ENCODE data around the gene ANKS1A. TPM values are rescaled to one million over a fixed set of nuclear protein-coding genes. Genes with fewer than 3 reads are reported as not detected.
A peak's percentile ranks its signal among the peaks of the same experiment; 100 is the strongest.

ANKS1A gene
- polyA plus RNA-seq, 1 of the 3 experiments (the other 2 are of a cell fraction), result 7.6 TPM

GRCh38 chr6:35014341-35014740 is 125.3 kb downstream of the ANKS1A start:
- H3K4me3 ChIP-seq (ENCODE audit: low read depth in 2 of 2, low read length in 1 of 2), result no peak overlapping the region
- no peak overlapping the region for H3K9ac ChIP-seq
- ChIA-PET POLR2A (no interaction called here), CTCF (interaction anchor here (1.0 to 1.7 kb wide), 3 partner anchors 10 to 125 kb away, joined by 3 to 5 read pairs (median 4); no protein-coding TSS in a partner anchor)
- H2AFZ ChIP-seq (ENCODE audit: low read depth), result no peak overlapping the region
- peaks cover 0 to 24% of the 10 kb centered on the region in 2 experiments; a peak in 2 of 4 replicates for H3K4me1 ChIP-seq (ENCODE audit: control insufficient read depth in 1 of 2, insufficient read depth in 2 of 2, low read depth in 1 of 2, low read length in 1 of 2)
- TF ChIP-seq MEF2A (IDR thresholded peaks at IDR 0.05; ENCODE audit: borderline replicate concordance, low read depth), result no peak
- TF ChIP-seq USF1 (IDR thresholded peaks at IDR 0.05; ENCODE audit: borderline replicate concordance, low read depth), result no peak
- no peak for TF ChIP-seq FOXM1 (IDR thresholded peaks at IDR 0.05; ENCODE audit: low read depth)
- TF ChIP-seq RCOR1 (IDR thresholded peaks at IDR 0.05; ENCODE audit: low read length), result no peak
- no peak for TF ChIP-seq EP300 (IDR thresholded peaks at IDR 0.05; ENCODE audit: borderline replicate concordance in 1 of 2, low read depth in 1 of 2, low read length in 1 of 2)
- TF ChIP-seq RAD21 (IDR thresholded peaks at IDR 0.05; ENCODE audit: low read length), result no peak
- no peak for TF ChIP-seq TAF1 (IDR thresholded peaks at IDR 0.05; ENCODE audit: borderline replicate concordance, low read depth, low read length)
- no peak for TF ChIP-seq TCF12 (IDR thresholded peaks at IDR 0.05)
- TF ChIP-seq GATA2 (CRISPR knock-in tag; IDR thresholded peaks at IDR 0.05), result no peak
- TF ChIP-seq IRF3 (IDR thresholded peaks at IDR 0.05; ENCODE audit: low read depth, low read length), result no peak
- no peak for TF ChIP-seq GABPA (IDR thresholded peaks at IDR 0.05; ENCODE audit: low read depth)
- no peaks in the 10 kb centered on the region for H3K27me3 ChIP-seq (ENCODE audit: insufficient read depth)
- H3K4me2 ChIP-seq, result no peak overlapping the region
- no peaks in the 10 kb centered on the region for H3K79me2 ChIP-seq (ENCODE audit: insufficient read depth)
- H3K9me2 ChIP-seq, result no peaks in the 10 kb centered on the region
- H3K27ac ChIP-seq (ENCODE audit: low read depth in 2 of 2, low read length in 1 of 2), result peak overlapping the region in 1 of 2 experiments; percentile 36; a peak in 2 of 4 replicates
- no peaks in the 10 kb centered on the region for H4K20me1 ChIP-seq (ENCODE audit: insufficient read depth)
- H3F3A ChIP-seq (replicated peaks; ENCODE audit: insufficient read depth), result no peaks in the 10 kb centered on the region
- peaks cover 0 to 16% of the 10 kb centered on the region in 2 experiments for H3K36me3 ChIP-seq (replicated peaks in 1 of 2; ENCODE audit: control insufficient read depth in 1 of 2, insufficient read depth in 2 of 2, low read length in 1 of 2)
- no peaks in the 10 kb centered on the region for H3K9me3 ChIP-seq
- WGBS (ENCODE audit: low lambda C conversion rate), result 91% methylated on average over 1 of the region's 1 CpG
- DNase-seq, result no peak

- H3K4me3 ChIP-seq (ENCODE audit: low read depth in 2 of 2, low read length in 1 of 2), result no peak overlapping the region
- no peaks in the 10 kb centered on the region for H3K9me3 ChIP-seq
- H4K20me1 ChIP-seq (ENCODE audit: insufficient read depth), result no peaks in the 10 kb centered on the region
- TF ChIP-seq EP300 (IDR thresholded peaks at IDR 0.05; ENCODE audit: borderline replicate concordance in 1 of 2, low read depth in 1 of 2, low read length in 1 of 2) (0 out of 4 replicates have a peak, but pooled peaks of 1 of the 2 experiments have one; percentile 7), JUND (IDR thresholded peaks at IDR 0.05) (peak; percentile 26; the same call in 1 of the 2 replicates), MEF2A (IDR thresholded peaks at IDR 0.05; ENCODE audit: borderline replicate concordance, low read depth) (no peak), FOSL2 (IDR thresholded peaks at IDR 0.05; ENCODE audit: borderline replicate concordance, low read depth) (peak; percentile 28; the same call in 1 of the 2 replicates)
- 68% methylated on average over 3 of the region's 3 CpGs for WGBS (ENCODE audit: low lambda C conversion rate)
- no peaks in the 10 kb centered on the region for H3K79me2 ChIP-seq (ENCODE audit: insufficient read depth)
- CTCF ChIA-PET, result interaction anchor here (0.5 to 1.7 kb wide), 4 partner anchors 9 to 1289 kb away, joined by 3 to 5 read pairs (median 4); no protein-coding TSS in a partner anchor
- H3K4me2 ChIP-seq, result no peak overlapping the region
- H3K4me1 ChIP-seq (ENCODE audit: control insufficient read depth in 1 of 2, insufficient read depth in 2 of 2, low read depth in 1 of 2, low read length in 1 of 2), result peaks cover 0 to 24% of the 10 kb centered on the region in 2 experiments; a peak in 2 of 4 replicates
- POLR2A ChIA-PET, result no interaction called here
- H3F3A ChIP-seq (replicated peaks; ENCODE audit: insufficient read depth), result no peaks in the 10 kb centered on the region
- no peak overlapping the region for H2AFZ ChIP-seq (ENCODE audit: low read depth)
- no peak overlapping the region for H3K9ac ChIP-seq
- DNase-seq, result no peak
- H3K9me2 ChIP-seq, result no peaks in the 10 kb centered on the region
- H3K36me3 ChIP-seq (replicated peaks in 1 of 2; ENCODE audit: control insufficient read depth in 1 of 2, insufficient read depth in 2 of 2, low read length in 1 of 2), result peaks cover 0 to 16% of the 10 kb centered on the region in 2 experiments
- peak overlapping the region in 1 of 2 experiments; percentile 36; a peak in 2 of 4 replicates for H3K27ac ChIP-seq (ENCODE audit: low read depth in 2 of 2, low read length in 1 of 2)
- H3K27me3 ChIP-seq (ENCODE audit: insufficient read depth), result no peaks in the 10 kb centered on the region
Observed at GRCh38 chr6:35014786-35015185, 125.7 kb downstream of the ANKS1A start.
